Ishikawa (cell line): ENCODE measurements around the gene ADGRF1.

Experiments
- CEBPB ChIP-seq: IDR thresholded peaks from 2 replicates; pipeline ENCODE4 v1.6.1; 2012
- EP300 ChIP-seq: IDR thresholded peaks from 2 replicates; pipeline ENCODE4 v1.6.1; 2012; ENCODE audit warnings: borderline replicate concordance
- FOXM1 ChIP-seq: IDR thresholded peaks from 2 replicates; pipeline ENCODE4 v1.6.1; 2012; ENCODE audit warnings: low read depth, borderline replicate concordance
- RAD21 ChIP-seq: IDR thresholded peaks from 2 replicates; pipeline ENCODE4 v1.6.1; 2012; ENCODE audit warnings: low read depth
- REST ChIP-seq: IDR thresholded peaks from 2 replicates; pipeline ENCODE4 v1.6.1; 2012; ENCODE audit warnings: low read depth, mild to moderate bottlenecking
- TAF1 ChIP-seq: IDR thresholded peaks from 2 replicates; pipeline ENCODE4 v1.6.1; 2012; ENCODE audit warnings: low read depth, mild to moderate bottlenecking
- USF1 ChIP-seq: IDR thresholded peaks from 2 replicates; pipeline ENCODE4 v1.6.1; 2012
- YY1 ChIP-seq: IDR thresholded peaks from 2 replicates; pipeline ENCODE4 v1.6.1; 2012; ENCODE audit warnings: low read depth

- TF ChIP-seq EP300 = no peak
- no peak for TF ChIP-seq USF1
- no peak for TF ChIP-seq CEBPB
- no peak for TF ChIP-seq YY1
- TF ChIP-seq FOXM1 = no peak
- TF ChIP-seq TAF1 = no peak
- no peak for TF ChIP-seq REST
- no peak for TF ChIP-seq RAD21
These were observed 82.7 kb downstream of the ADGRF1 start for GRCh38 chr6:46959419-46959818.
